NB4 (cell line): ENCODE data around the gene HS3ST3B1.

ENCODE experiments used
- TF ChIP-seq, protein P1 (sequence below): IDR thresholded peaks from one replicate; pipeline ENCODE4 v1.5.1; 2012; ENCODE audit warnings: low read depth, low read length
- TF ChIP-seq, protein P2 (sequence below): IDR thresholded peaks from 2 replicates; pipeline ENCODE4 v1.6.1; 2011; ENCODE audit warnings: low read depth, low read length

DNA sequence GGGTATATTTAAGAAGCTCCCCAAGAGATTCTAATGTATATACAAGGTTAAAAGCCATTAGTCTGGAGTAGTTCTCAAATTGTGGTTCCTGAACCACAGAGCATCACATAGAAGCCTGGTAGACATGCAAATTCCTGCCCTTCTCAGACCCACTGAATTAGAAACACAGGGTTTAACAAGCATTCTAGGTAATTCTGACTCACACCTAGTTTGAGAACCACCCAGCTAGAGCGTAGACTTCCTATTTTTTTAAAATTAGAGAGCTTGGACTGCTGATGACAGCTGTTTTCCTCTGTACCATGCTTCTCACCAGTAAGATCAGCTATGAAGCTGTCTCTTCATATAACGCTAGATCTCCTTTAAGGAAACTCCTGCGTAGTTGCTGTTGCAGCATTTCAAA, 50.6 kb downstream of the HS3ST3B1 start:
- TF ChIP-seq, protein P1, sequence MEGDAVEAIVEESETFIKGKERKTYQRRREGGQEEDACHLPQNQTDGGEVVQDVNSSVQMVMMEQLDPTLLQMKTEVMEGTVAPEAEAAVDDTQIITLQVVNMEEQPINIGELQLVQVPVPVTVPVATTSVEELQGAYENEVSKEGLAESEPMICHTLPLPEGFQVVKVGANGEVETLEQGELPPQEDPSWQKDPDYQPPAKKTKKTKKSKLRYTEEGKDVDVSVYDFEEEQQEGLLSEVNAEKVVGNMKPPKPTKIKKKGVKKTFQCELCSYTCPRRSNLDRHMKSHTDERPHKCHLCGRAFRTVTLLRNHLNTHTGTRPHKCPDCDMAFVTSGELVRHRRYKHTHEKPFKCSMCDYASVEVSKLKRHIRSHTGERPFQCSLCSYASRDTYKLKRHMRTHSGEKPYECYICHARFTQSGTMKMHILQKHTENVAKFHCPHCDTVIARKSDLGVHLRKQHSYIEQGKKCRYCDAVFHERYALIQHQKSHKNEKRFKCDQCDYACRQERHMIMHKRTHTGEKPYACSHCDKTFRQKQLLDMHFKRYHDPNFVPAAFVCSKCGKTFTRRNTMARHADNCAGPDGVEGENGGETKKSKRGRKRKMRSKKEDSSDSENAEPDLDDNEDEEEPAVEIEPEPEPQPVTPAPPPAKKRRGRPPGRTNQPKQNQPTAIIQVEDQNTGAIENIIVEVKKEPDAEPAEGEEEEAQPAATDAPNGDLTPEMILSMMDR: no peak
- TF ChIP-seq, protein P2, sequence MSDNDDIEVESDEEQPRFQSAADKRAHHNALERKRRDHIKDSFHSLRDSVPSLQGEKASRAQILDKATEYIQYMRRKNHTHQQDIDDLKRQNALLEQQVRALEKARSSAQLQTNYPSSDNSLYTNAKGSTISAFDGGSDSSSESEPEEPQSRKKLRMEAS: no peak
